Right atrium auricular region (tissue), 2 donors: ENCODE results near the gene PADI6. TPM values are rescaled to one million over a fixed set of nuclear protein-coding genes. Genes with fewer than 3 reads are reported as not detected.

Experiments
- DNase-seq: peaks from one replicate; pipeline ENCODE4 v3.0.0-alpha.2; 2019; ENCODE audit warnings: low spot score
- H3K27ac ChIP-seq, 2 donors: fragments of 200-600 bp; sonication (generic); 1 replicate in 1 of 2; 2 replicates in 1 of 2; pipeline ENCODE4 v1.5.1; 2016 to 2019
- H3K27me3 ChIP-seq, 2 donors: fragments of 200-600 bp; sonication (generic); one replicate each; pipeline versions ENCODE4 v1.5.1 to v1.6.0; 2017 to 2019
- H3K36me3 ChIP-seq: fragments of 200-600 bp; sonication (generic); one replicate; pipeline ENCODE4 v1.5.1; 2016
- H3K4me1 ChIP-seq, 2 donors: fragments of 200-600 bp; sonication (generic); one replicate each; pipeline versions ENCODE4 v1.5.1 to v1.6.0; 2017 to 2019
- H3K4me3 ChIP-seq, 2 donors: fragments of 200-600 bp; sonication (generic); 1 replicate in 1 of 2; 2 replicates in 1 of 2; pipeline ENCODE4 v1.5.1; 2017 to 2019; ENCODE audit warnings: mild to moderate bottlenecking in 1 of 2, moderate library complexity in 1 of 2
- H3K9me3 ChIP-seq, 2 donors: fragments of 200-600 bp; sonication (generic); one replicate each; pipeline ENCODE4 v1.5.1; 2019
- CTCF ChIP-seq, 2 donors: fragments of 200-600 bp; sonication (generic); IDR thresholded peaks; one replicate each; pipeline ENCODE4 v1.5.1; 2019; ENCODE audit warnings: antibody characterized with exemption in 2 of 2
- total RNA-seq, 2 donors: library from RNA; depleted of rRNA; stranded (reverse); fragments of >200 nt; gene quantifications; one replicate each; pipeline ENCODE4 v1.1.0, GENCODE V29; 2016

The PADI6 gene
- total RNA-seq, 2 donors from 2014 or later, result not detected

GRCh38 chr1:17400725-17401341 lies 28.8 kb downstream of the PADI6 start:
- H3K36me3 ChIP-seq, result no peaks in the 10 kb centered on the region
- H3K4me3 ChIP-seq, result no peak overlapping the region
- no peaks in the 10 kb centered on the region for H3K4me1 ChIP-seq
- H3K27me3 ChIP-seq, result no peaks in the 10 kb centered on the region
- no peaks in the 10 kb centered on the region for H3K9me3 ChIP-seq
- DNase-seq, result no peak
- no peak for TF ChIP-seq CTCF (IDR thresholded peaks at IDR 0.05)
- H3K27ac ChIP-seq, result no peak overlapping the region

GRCh38 chr1:17401841-17402240 lies 29.8 kb downstream of the PADI6 start:
- H3K36me3 ChIP-seq, result no peaks in the 10 kb centered on the region

GRCh38 chr1:17403081-17403480 lies 31.1 kb downstream of the PADI6 start:
- H3K27me3 ChIP-seq, result no peaks in the 10 kb centered on the region
- no peaks in the 10 kb centered on the region for H3K9me3 ChIP-seq
- peaks cover 3% of the 10 kb centered on the region for H3K36me3 ChIP-seq
- no peak overlapping the region for H3K27ac ChIP-seq
- DNase-seq, result no peak
- H3K4me1 ChIP-seq, result no peaks in the 10 kb centered on the region
- TF ChIP-seq CTCF (IDR thresholded peaks at IDR 0.05), result no peak
- no peak overlapping the region for H3K4me3 ChIP-seq

More at GRCh38 chr1:17401841-17402240, 29.8 kb downstream of the PADI6 start:
- no peak overlapping the region for H3K4me3 ChIP-seq
- no peaks in the 10 kb centered on the region for H3K27me3 ChIP-seq
- no peaks in the 10 kb centered on the region for H3K9me3 ChIP-seq
- H3K27ac ChIP-seq, result no peak overlapping the region
- H3K4me1 ChIP-seq, result no peaks in the 10 kb centered on the region
- no peak for TF ChIP-seq CTCF (IDR thresholded peaks at IDR 0.05)
- no peak for DNase-seq

- no peak overlapping the region for H3K27ac ChIP-seq
- H3K9me3 ChIP-seq, result no peaks in the 10 kb centered on the region
- peaks cover 0 to under 1% of the 10 kb centered on the region in 2 donors for H3K4me1 ChIP-seq
- H3K36me3 ChIP-seq, result peaks cover 10% of the 10 kb centered on the region
- DNase-seq, result no peak
- TF ChIP-seq CTCF (IDR thresholded peaks at IDR 0.05), result no peak
- no peaks in the 10 kb centered on the region for H3K27me3 ChIP-seq
- H3K4me3 ChIP-seq, result no peak overlapping the region
Measured at GRCh38 chr1:17404034-17404684, 32.2 kb downstream of the PADI6 start.

GRCh38 chr1:17404820-17405219 lies 32.8 kb downstream of the PADI6 start:
- no peak overlapping the region for H3K27ac ChIP-seq
- DNase-seq, result no peak
- no peak for TF ChIP-seq CTCF (IDR thresholded peaks at IDR 0.05)

More at GRCh38 chr1:17404820-17405219, 32.8 kb downstream of the PADI6 start:
- peaks cover 17% of the 10 kb centered on the region for H3K36me3 ChIP-seq
- no peaks in the 10 kb centered on the region for H3K27me3 ChIP-seq
- no peaks in the 10 kb centered on the region for H3K9me3 ChIP-seq
- peaks cover 0 to 7% of the 10 kb centered on the region in 2 donors for H3K4me1 ChIP-seq
- no peak overlapping the region for H3K4me3 ChIP-seq
